GM12892 (cell line): Measurements from ENCODE around the gene GRAMD2A.

Experiments used
- POLR2A ChIP-seq: IDR thresholded peaks from 2 replicates; pipeline ENCODE4 v1.6.1; 2011; ENCODE audit warnings: low read depth, low read length, control low read depth
- POLR2AphosphoS5 ChIP-seq: IDR thresholded peaks from 2 replicates; pipeline ENCODE4 v1.6.1; 2011; ENCODE audit warnings: low read depth, low read length, control low read depth
- TAF1 ChIP-seq: IDR thresholded peaks from 2 replicates; pipeline ENCODE4 v1.6.1; 2011; ENCODE audit warnings: low read depth, mild to moderate bottlenecking, control low read depth, low read length, borderline replicate concordance

GRCh38 chr15:72141171-72142084 is 56.2 kb downstream of the GRAMD2A start:
- TF ChIP-seq POLR2AphosphoS5: no peak
- no peak for TF ChIP-seq POLR2A
- no peak for TF ChIP-seq TAF1
